ENCODE results near the gene NAT16. TPM values are rescaled to one million over a fixed set of nuclear protein-coding genes. Genes with fewer than 3 reads are reported as not detected.
A peak's percentile ranks its signal among the peaks of the same experiment; 100 is the strongest.

The NAT16 gene
- total and polyA plus RNA-seq, 2 of the 13 experiments (the other 11 are each of a cell fraction or from before 2014, with no cell fraction given): 0.04 TPM; not detected in 1

- TF ChIP-seq ZNF609 (CRISPR knock-in tag; IDR thresholded peaks at IDR 0.05; ENCODE audit: borderline replicate concordance): peak; percentile 24; the same call in 1 of the 2 replicates
- no peak for TF ChIP-seq NFE2L1 (CRISPR knock-in tag; IDR thresholded peaks at IDR 0.05; ENCODE audit: borderline replicate concordance)
- TF ChIP-seq SRSF1 (optimal IDR thresholded peaks at IDR 0.05; ENCODE audit: low read depth, low read length): peak; percentile 37
- TF ChIP-seq GMEB1 (CRISPR knock-in tag; IDR thresholded peaks at IDR 0.05; ENCODE audit: borderline replicate concordance): peak; percentile 55; the same call in 1 of the 2 replicates
- TF ChIP-seq KLF13 (CRISPR knock-in tag; IDR thresholded peaks at IDR 0.05): no peak
- no peak for TF ChIP-seq ZNF616 (CRISPR knock-in tag; IDR thresholded peaks at IDR 0.05; ENCODE audit: low read depth)
- no peak; the same call in 1 of the 2 replicates for TF ChIP-seq NR2F2 (IDR thresholded peaks at IDR 0.05; ENCODE audit: borderline replicate concordance, low read depth)
- no peak for TF ChIP-seq ZFYVE20 (CRISPR knock-in tag; IDR thresholded peaks at IDR 0.05; ENCODE audit: borderline replicate concordance, low read depth)
- peak; percentile 57; the same call in 1 of the 2 replicates for TF ChIP-seq PAX8 (CRISPR knock-in tag; IDR thresholded peaks at IDR 0.05; ENCODE audit: borderline replicate concordance)
- TF ChIP-seq MLX (CRISPR knock-in tag; IDR thresholded peaks at IDR 0.05): no peak
- TF ChIP-seq YEATS2 (CRISPR knock-in tag; IDR thresholded peaks at IDR 0.05; ENCODE audit: borderline replicate concordance): peak; percentile 63; the same call in 1 of the 2 replicates
These were observed 37.5 kb upstream of the NAT16 start, which contains the start of the genes PLOD3 and ZNHIT1 (continued) for GRCh38 chr7:101217388-101218235.
